Natural killer cell treated with Interleukin-12 subunit alpha and Interleukin-12 subunit beta and Interleukin-15 and Interleukin-18, amount 100 ng/mL, for 72 hours (primary cell): ENCODE data around the gene PCSK5. TPM values are rescaled to one million over a fixed set of nuclear protein-coding genes. Genes with fewer than 3 reads are reported as not detected.

Experiments
- ATAC-seq, 2 donors: fragments of 150-1000 bp; cut with Tn5 transposase in 1 of 2; sonication (Bioruptor Pico), chemical (Tn5 transposase) in 1 of 2; 2 replicates each; pipeline ENCODE4 v1.10.0; 2021
- DNase-seq: peaks from one replicate; pipeline ENCODE4 v3.0.0; 2022; ENCODE audit warnings: low spot score
- H3K27ac Mint-ChIP-seq, 2 donors: 1 replicate in 1 of 2; 2 replicates in 1 of 2; pipeline ENCODE4 v1.8.0; 2022; ENCODE audit warnings: mixed read lengths in 2 of 2, mild to moderate bottlenecking in 1 of 2, moderate library complexity in 1 of 2
- H3K27me3 Mint-ChIP-seq, 2 donors: 1 replicate in 1 of 2; 2 replicates in 1 of 2; pipeline ENCODE4 v1.8.0; 2022; ENCODE audit warnings: mixed read lengths in 2 of 2
- H3K36me3 Mint-ChIP-seq: one replicate; pipeline ENCODE4 v1.8.0; 2022; ENCODE audit warnings: mixed read lengths
- H3K4me1 Mint-ChIP-seq, 2 donors: 1 replicate in 1 of 2; 2 replicates in 1 of 2; pipeline ENCODE4 v1.8.0; 2022; ENCODE audit warnings: low read depth in 2 of 2, mixed read lengths in 2 of 2, mild to moderate bottlenecking in 1 of 2
- H3K4me3 Mint-ChIP-seq: one replicate; pipeline ENCODE4 v1.8.0; 2022; ENCODE audit warnings: mixed read lengths
- H3K9me3 Mint-ChIP-seq: 2 replicates; pipeline ENCODE4 v1.8.0; 2022; ENCODE audit warnings: mixed read lengths
- total RNA-seq, 2 donors: library from RNA; stranded (reverse); gene quantifications; one replicate each; pipeline ENCODE4 v1.2.3, GENCODE V29; 2022

Gene PCSK5
- total RNA-seq, 2 donors from 2014 or later: 1.7 to 9.9 TPM

- Mint-ChIP-seq H3K4me1 (peaks cover 40 to 52% of the 10 kb centered on the region in 2 donors), H3K9me3 (no peaks in the 10 kb centered on the region), H3K27ac (peak overlapping the region; percentile 71 to 95), H3K4me3 (peak overlapping the region; percentile 65), H3K36me3 (no peaks in the 10 kb centered on the region), H3K27me3 (no peaks in the 10 kb centered on the region)
- ATAC-seq (peak; percentile 94 to 96), DNase-seq (peak; percentile 71)
Observed at GRCh38 chr9:76181020-76181641, 290.7 kb downstream of the PCSK5 start.

GRCh38 chr9:76181781-76182180 lies 291.3 kb downstream of the PCSK5 start:
- H3K27ac Mint-ChIP-seq: peak overlapping the region; percentile 71 to 95
- ATAC-seq (no peak), DNase-seq (no peak)
- peaks cover 40 to 52% of the 10 kb centered on the region in 2 donors for H3K4me1 Mint-ChIP-seq
- no peaks in the 10 kb centered on the region for H3K9me3 Mint-ChIP-seq
- H3K4me3 Mint-ChIP-seq: peak overlapping the region; percentile 65
- H3K36me3 Mint-ChIP-seq: no peaks in the 10 kb centered on the region
- H3K27me3 Mint-ChIP-seq: no peaks in the 10 kb centered on the region

GRCh38 chr9:76185432-76185831 lies 295.0 kb downstream of the PCSK5 start:
- Mint-ChIP-seq H3K9me3 (no peaks in the 10 kb centered on the region), H3K36me3 (no peaks in the 10 kb centered on the region), H3K27me3 (no peaks in the 10 kb centered on the region), H3K4me1 (peaks cover 37 to 62% of the 10 kb centered on the region in 2 donors), H3K27ac (peak overlapping the region in 1 of 2 donors; percentile 95), H3K4me3 (no peak overlapping the region)
- ATAC-seq: no peak
- DNase-seq: no peak

- ATAC-seq (no peak), DNase-seq (no peak)
- H3K9me3 Mint-ChIP-seq: no peaks in the 10 kb centered on the region
- H3K36me3 Mint-ChIP-seq: peaks cover 5% of the 10 kb centered on the region
- no peaks in the 10 kb centered on the region for H3K27me3 Mint-ChIP-seq
- H3K27ac Mint-ChIP-seq: peak overlapping the region; percentile 68 to 95
- H3K4me3 Mint-ChIP-seq: peak overlapping the region; percentile 61
- H3K4me1 Mint-ChIP-seq: peaks cover 36 to 56% of the 10 kb centered on the region in 2 donors
Observed at GRCh38 chr9:76188286-76188685, 297.8 kb downstream of the PCSK5 start.

- H3K9me3 Mint-ChIP-seq: no peaks in the 10 kb centered on the region
- H3K27me3 Mint-ChIP-seq: no peaks in the 10 kb centered on the region
- peak overlapping the region; percentile 68 to 95 for H3K27ac Mint-ChIP-seq
- peak overlapping the region; percentile 61 for H3K4me3 Mint-ChIP-seq
- peaks cover 11% of the 10 kb centered on the region for H3K36me3 Mint-ChIP-seq
- peaks cover 33 to 58% of the 10 kb centered on the region in 2 donors for H3K4me1 Mint-ChIP-seq
- ATAC-seq (peak in 1 of 2 donors; percentile 55), DNase-seq (no peak)
Observed at GRCh38 chr9:76188905-76189304, 298.4 kb downstream of the PCSK5 start.

GRCh38 chr9:76191493-76191892 lies 301.0 kb downstream of the PCSK5 start:
- Mint-ChIP-seq H3K27me3 (no peaks in the 10 kb centered on the region), H3K27ac (peak overlapping the region; percentile 91 to 95), H3K4me1 (peaks cover 27 to 44% of the 10 kb centered on the region in 2 donors)

GRCh38 chr9:76192013-76192412 lies 301.5 kb downstream of the PCSK5 start:
- Mint-ChIP-seq H3K4me3 (peak overlapping the region; percentile 79), H3K4me1 (peaks cover 27 to 44% of the 10 kb centered on the region in 2 donors), H3K9me3 (no peaks in the 10 kb centered on the region), H3K27ac (peak overlapping the region; percentile 91 to 95), H3K27me3 (no peaks in the 10 kb centered on the region), H3K36me3 (peaks cover 11% of the 10 kb centered on the region)
- ATAC-seq: peak; percentile 80 to 89
- peak; percentile 66 for DNase-seq

More at GRCh38 chr9:76191493-76191892, 301.0 kb downstream of the PCSK5 start:
- Mint-ChIP-seq H3K4me3 (peak overlapping the region; percentile 79), H3K9me3 (no peaks in the 10 kb centered on the region), H3K36me3 (peaks cover 11% of the 10 kb centered on the region)
- ATAC-seq: peak; percentile 74 to 83
- DNase-seq: peak; percentile 66

DNA sequence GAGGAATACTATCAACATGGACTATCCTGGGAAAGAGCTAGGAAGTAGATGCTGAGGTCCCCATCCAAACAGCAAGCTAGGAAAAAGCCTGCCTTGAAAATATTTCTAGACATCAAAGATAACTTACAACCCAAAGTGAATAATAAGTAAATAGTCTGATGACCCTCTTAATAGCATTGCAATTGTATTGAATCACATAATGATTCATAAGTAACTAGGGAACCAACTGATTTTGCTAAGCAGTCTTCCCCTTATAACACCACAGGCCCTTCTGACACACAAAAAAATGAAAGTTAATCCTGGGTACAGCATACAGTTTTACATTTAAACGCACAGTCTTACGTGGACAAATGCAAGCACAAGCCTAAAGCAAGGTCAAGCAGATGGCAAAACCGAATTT lies 304.4 kb downstream of the PCSK5 start:
- peak overlapping the region in 1 of 2 donors; percentile 51 for H3K27ac Mint-ChIP-seq
- H3K27me3 Mint-ChIP-seq: no peaks in the 10 kb centered on the region
- H3K9me3 Mint-ChIP-seq: peaks cover under 1% of the 10 kb centered on the region
- ATAC-seq (no peak), DNase-seq (no peak)
- peaks cover 21 to 30% of the 10 kb centered on the region in 2 donors for H3K4me1 Mint-ChIP-seq
- H3K36me3 Mint-ChIP-seq: peaks cover 11% of the 10 kb centered on the region
- no peak overlapping the region for H3K4me3 Mint-ChIP-seq

GRCh38 chr9:76198336-76198735 lies 307.9 kb downstream of the PCSK5 start:
- H3K36me3 Mint-ChIP-seq: peaks cover 6% of the 10 kb centered on the region
- H3K27ac Mint-ChIP-seq: no peak overlapping the region
- no peak overlapping the region for H3K4me3 Mint-ChIP-seq
- H3K27me3 Mint-ChIP-seq: peaks cover 0 to 10% of the 10 kb centered on the region in 2 donors
- ATAC-seq (no peak), DNase-seq (no peak)
- H3K9me3 Mint-ChIP-seq: peaks cover 3% of the 10 kb centered on the region
- peaks cover 0 to 15% of the 10 kb centered on the region in 2 donors for H3K4me1 Mint-ChIP-seq

GRCh38 chr9:76200315-76200714 lies 309.8 kb downstream of the PCSK5 start:
- no peak for DNase-seq
- H3K27ac Mint-ChIP-seq: peak overlapping the region in 1 of 2 donors; percentile 6
- H3K36me3 Mint-ChIP-seq: no peaks in the 10 kb centered on the region
- H3K9me3 Mint-ChIP-seq: peaks cover 3% of the 10 kb centered on the region
- ATAC-seq: no peak
- peaks cover 0 to 13% of the 10 kb centered on the region in 2 donors for H3K4me1 Mint-ChIP-seq
- H3K4me3 Mint-ChIP-seq: no peak overlapping the region
- H3K27me3 Mint-ChIP-seq: peaks cover 0 to 18% of the 10 kb centered on the region in 2 donors

GRCh38 chr9:76200745-76201144 lies 310.3 kb downstream of the PCSK5 start:
- H3K4me1 Mint-ChIP-seq: peaks cover 0 to 13% of the 10 kb centered on the region in 2 donors
- DNase-seq (no peak), ATAC-seq (no peak)
- no peaks in the 10 kb centered on the region for H3K36me3 Mint-ChIP-seq
- peaks cover 0 to 18% of the 10 kb centered on the region in 2 donors for H3K27me3 Mint-ChIP-seq
- peak overlapping the region in 1 of 2 donors; percentile 6 for H3K27ac Mint-ChIP-seq
- H3K9me3 Mint-ChIP-seq: peaks cover 3% of the 10 kb centered on the region
- H3K4me3 Mint-ChIP-seq: no peak overlapping the region

DNA sequence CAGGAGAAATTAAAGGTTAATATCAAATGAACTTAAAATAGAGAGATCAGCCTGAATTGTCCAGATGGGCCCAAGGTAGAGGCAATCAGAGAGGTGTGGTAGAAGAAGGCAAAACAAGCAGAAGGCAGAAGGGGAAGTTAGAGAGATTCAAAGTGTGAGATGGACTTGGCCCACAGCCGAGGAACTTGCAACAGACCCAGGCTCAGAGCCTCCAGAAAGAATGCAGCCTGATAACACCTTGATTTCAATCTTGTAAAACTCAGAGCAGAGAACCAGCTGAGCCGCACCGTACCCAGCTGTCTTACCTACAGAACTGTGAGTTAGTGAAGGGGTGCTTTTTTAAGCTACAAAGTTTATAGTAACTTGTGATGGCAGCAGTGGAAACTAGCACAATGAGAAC lies 312.9 kb downstream of the PCSK5 start:
- Mint-ChIP-seq H3K36me3 (no peaks in the 10 kb centered on the region), H3K4me1 (peaks cover 0 to 13% of the 10 kb centered on the region in 2 donors), H3K27me3 (peaks cover 2 to 18% of the 10 kb centered on the region in 2 donors), H3K27ac (no peak overlapping the region), H3K4me3 (no peak overlapping the region), H3K9me3 (peaks cover 3% of the 10 kb centered on the region)
- no peak for ATAC-seq
- no peak for DNase-seq

GRCh38 chr9:76206821-76207220 lies 316.3 kb downstream of the PCSK5 start:
- Mint-ChIP-seq H3K9me3 (no peaks in the 10 kb centered on the region), H3K36me3 (no peaks in the 10 kb centered on the region), H3K4me3 (no peak overlapping the region), H3K27ac (no peak overlapping the region), H3K27me3 (peaks cover 2 to 26% of the 10 kb centered on the region in 2 donors), H3K4me1 (peaks cover 0 to 4% of the 10 kb centered on the region in 2 donors)
- ATAC-seq (no peak), DNase-seq (no peak)

GRCh38 chr9:76213751-76214150 lies 323.3 kb downstream of the PCSK5 start:
- Mint-ChIP-seq H3K27me3 (peaks cover 14 to 20% of the 10 kb centered on the region in 2 donors), H3K4me1 (peaks cover 0 to 10% of the 10 kb centered on the region in 2 donors), H3K27ac (no peak overlapping the region), H3K36me3 (no peaks in the 10 kb centered on the region), H3K9me3 (peaks cover 2% of the 10 kb centered on the region), H3K4me3 (no peak overlapping the region)
- DNase-seq (no peak), ATAC-seq (no peak)
